HEK293 (cell line): ENCODE data around the gene NAT8.
"Not testable (repeated sequence)": the region's sequence is repeated elsewhere in the genome, so short reads cannot be mapped to it uniquely, and the experiment has no call there.

ENCODE experiments used
- CTCF ChIA-PET: fragments of 350-600 bp; formaldehyde crosslinking; extraction: SDS; loops from one replicate; lab custom pipeline; 2021; ENCODE audit warnings: antibody characterized with exemption; lab: Yijun Ruan, JAX
- POLR2A ChIA-PET: fragments of 300-600 bp; formaldehyde crosslinking; extraction: SDS; loops from one replicate; lab custom pipeline; 2020; ENCODE audit warnings: antibody characterized with exemption, inconsistent platforms; lab: Yijun Ruan, JAX
- H3K27ac ChIP-seq: fragments of 200-500 bp; sonication (Bioruptor generic); 2 replicates; pipeline ENCODE4 v1.5.1; 2014; ENCODE audit warnings: low read depth, low read length, control low read depth, inconsistent platforms; ENCODE audit errors: extremely low read depth
- H3K36me3 ChIP-seq, 2 experiments: fragments of 200-500 bp in 1 of 2; sonication (Bioruptor generic) in 1 of 2; 1 replicate in 1 of 2; 2 replicates in 1 of 2; pipeline ENCODE4 v1.5.1; 2014 to 2017; ENCODE audit warnings: inconsistent platforms in 2 of 2, low read length in 2 of 2; ENCODE audit not compliant: control insufficient read depth in 2 of 2, insufficient read depth in 1 of 2
- H3K4me1 ChIP-seq: fragments of 200-500 bp; sonication (Bioruptor generic); 2 replicates; pipeline ENCODE4 v1.5.1; 2014; ENCODE audit warnings: mild to moderate bottlenecking, low read length, inconsistent platforms; ENCODE audit not compliant: control insufficient read depth, insufficient read depth
- H3K4me3 ChIP-seq: 2 replicates; pipeline ENCODE4 v1.5.1; 2011; ENCODE audit warnings: low read depth, mild to moderate bottlenecking, control low read depth, low read length, moderate library complexity
- H3K9me3 ChIP-seq: fragments of 200-500 bp; sonication (Bioruptor generic); 2 replicates; pipeline ENCODE4 v1.5.1; 2014; ENCODE audit warnings: low read depth, low read length, inconsistent platforms; ENCODE audit not compliant: control insufficient read depth, insufficient read depth
- BCL11A ChIP-seq: fragments of 450-650 bp; formaldehyde crosslinking; IDR thresholded peaks from 2 replicates; pipeline ENCODE4 v1.5.1; 2016; ENCODE audit warnings: low read depth, missing biosample characterization, missing genetic modification characterization
- BCL11B ChIP-seq: fragments of 450-650 bp; formaldehyde crosslinking; IDR thresholded peaks from 2 replicates; pipeline ENCODE4 v1.5.1; 2016; ENCODE audit warnings: low read depth, missing biosample characterization, missing genetic modification characterization
- EGR2 ChIP-seq: fragments of 450-650 bp; formaldehyde crosslinking; IDR thresholded peaks from 2 replicates; pipeline ENCODE4 v1.5.1; 2016; ENCODE audit warnings: low read depth, missing biosample characterization, missing genetic modification characterization
- GLIS2 ChIP-seq: fragments of 450-650 bp; formaldehyde crosslinking; IDR thresholded peaks from 2 replicates; pipeline ENCODE4 v1.5.1; 2016; ENCODE audit warnings: missing biosample characterization, missing genetic modification characterization
- IKZF3 ChIP-seq: fragments of 450-650 bp; IDR thresholded peaks from 2 replicates; pipeline ENCODE4 v1.5.0; 2018; ENCODE audit warnings: missing biosample characterization, mild to moderate bottlenecking, missing genetic modification characterization, moderate library complexity
- KLF17 ChIP-seq: fragments of 450-650 bp; formaldehyde crosslinking; IDR thresholded peaks from 2 replicates; pipeline ENCODE4 v1.5.1; 2016; ENCODE audit warnings: missing biosample characterization, missing genetic modification characterization
- MEIS1 ChIP-seq: sonication (generic); formaldehyde crosslinking; IDR thresholded peaks from 2 replicates; pipeline ENCODE4 v1.8.1; 2022; ENCODE audit warnings: missing genetic modification reagents, mild to moderate bottlenecking, borderline replicate concordance
- SALL2 ChIP-seq: fragments of 450-650 bp; formaldehyde crosslinking; IDR thresholded peaks from 2 replicates; pipeline ENCODE4 v1.5.0; 2017; ENCODE audit warnings: missing biosample characterization, mild to moderate bottlenecking, missing genetic modification characterization, borderline replicate concordance
- SETDB1 ChIP-seq: IDR thresholded peaks from one replicate; pipeline ENCODE4 v1.6.1; 2017; ENCODE audit warnings: mild to moderate bottlenecking, low read length, moderate library complexity, mixed read lengths; ENCODE audit not compliant: insufficient read length
- ZNF2 ChIP-seq: fragments of 450-650 bp; formaldehyde crosslinking; IDR thresholded peaks from 2 replicates; pipeline ENCODE4 v1.5.1; 2016; ENCODE audit warnings: missing biosample characterization, missing genetic modification characterization
- ZNF202 ChIP-seq: fragments of 450-650 bp; formaldehyde crosslinking; IDR thresholded peaks from 2 replicates; pipeline ENCODE4 v1.5.1; 2016; ENCODE audit warnings: missing biosample characterization, missing genetic modification characterization, borderline replicate concordance
- ZNF239 ChIP-seq: fragments of 450-650 bp; formaldehyde crosslinking; IDR thresholded peaks from 2 replicates; pipeline ENCODE4 v1.5.1; 2016; ENCODE audit warnings: missing biosample characterization, missing genetic modification characterization
- ZNF362 ChIP-seq: fragments of 450-650 bp; formaldehyde crosslinking; IDR thresholded peaks from 2 replicates; pipeline ENCODE4 v1.5.1; 2016; ENCODE audit warnings: missing biosample characterization, missing genetic modification characterization
- ZNF426 ChIP-seq: fragments of 450-650 bp; formaldehyde crosslinking; IDR thresholded peaks from 2 replicates; pipeline ENCODE4 v1.5.1; 2017; ENCODE audit warnings: missing biosample characterization, missing genetic modification characterization, mild to moderate bottlenecking, inconsistent platforms, moderate library complexity
- ZNF449 ChIP-seq: fragments of 450-650 bp; formaldehyde crosslinking; IDR thresholded peaks from 2 replicates; pipeline ENCODE4 v1.5.1; 2017; ENCODE audit warnings: missing biosample characterization, mild to moderate bottlenecking, missing genetic modification characterization, moderate library complexity
- ZNF510 ChIP-seq: fragments of 450-650 bp; formaldehyde crosslinking; IDR thresholded peaks from 2 replicates; pipeline ENCODE4 v1.5.1; 2018; ENCODE audit warnings: mild to moderate bottlenecking, missing genetic modification characterization, missing biosample characterization; ENCODE audit not compliant: insufficient replicate concordance
- ZNF561 ChIP-seq: fragments of 450-650 bp; IDR thresholded peaks from 2 replicates; pipeline ENCODE4 v1.5.1; 2018; ENCODE audit warnings: missing biosample characterization, missing genetic modification characterization, borderline replicate concordance
- ZNF580 ChIP-seq: fragments of 450-650 bp; formaldehyde crosslinking; IDR thresholded peaks from 2 replicates; pipeline ENCODE4 v1.5.1; 2016; ENCODE audit warnings: missing biosample characterization, missing genetic modification characterization
- ZNF610 ChIP-seq: fragments of 450-650 bp; formaldehyde crosslinking; IDR thresholded peaks from 2 replicates; pipeline ENCODE4 v1.5.1; 2016; ENCODE audit warnings: missing biosample characterization, missing genetic modification characterization, borderline replicate concordance
- ZNF621 ChIP-seq: fragments of 450-650 bp; formaldehyde crosslinking; IDR thresholded peaks from 2 replicates; pipeline ENCODE4 v1.5.1; 2017; ENCODE audit warnings: missing biosample characterization, missing genetic modification characterization
- ZNF654 ChIP-seq: fragments of 450-650 bp; formaldehyde crosslinking; IDR thresholded peaks from 2 replicates; pipeline ENCODE4 v1.5.1; 2016; ENCODE audit warnings: low read depth, missing biosample characterization, missing genetic modification characterization
- ZNF660 ChIP-seq: fragments of 450-650 bp; IDR thresholded peaks from 2 replicates; pipeline ENCODE4 v1.5.1; 2018; ENCODE audit warnings: missing biosample characterization, mild to moderate bottlenecking, missing genetic modification characterization
- ZNF664 ChIP-seq: fragments of 450-650 bp; formaldehyde crosslinking; IDR thresholded peaks from 2 replicates; pipeline ENCODE4 v1.5.1; 2016; ENCODE audit warnings: missing biosample characterization, missing genetic modification characterization
- ZXDB ChIP-seq: fragments of 450-650 bp; formaldehyde crosslinking; IDR thresholded peaks from 2 replicates; pipeline ENCODE4 v1.5.1; 2016; ENCODE audit warnings: missing biosample characterization, missing genetic modification characterization

Gene NAT8

GRCh38 chr2:73651591-73652230 is 9.5 kb upstream of the NAT8 start:
- no peak overlapping the region for H3K4me3 ChIP-seq

GRCh38 chr2:73647690-73648089 is 5.5 kb upstream of the NAT8 start:
- POLR2A ChIA-PET, H3K27ac ChIP-seq, H3K9me3 ChIP-seq, H3K4me3 ChIP-seq, H3K36me3 ChIP-seq, H3K4me1 ChIP-seq: not testable (repeated sequence)
- CTCF ChIA-PET: interaction anchor here (0.7 kb wide), 2 partner anchors 185 to 497 kb away, joined by 3 read pairs; no protein-coding TSS in a partner anchor

More at GRCh38 chr2:73651591-73652230, 9.5 kb upstream of the NAT8 start:
- POLR2A ChIA-PET: no interaction called here
- Histone ChIP-seq H3K36me3 (no peaks in the 10 kb centered on the region), H3K4me1 (no peaks in the 10 kb centered on the region), H3K9me3 (no peaks in the 10 kb centered on the region), H3K27ac (no peak overlapping the region)
- CTCF ChIA-PET: interaction anchor here (0.6 kb wide), 1 partner anchor 14 kb away, joined by 4 read pairs; no protein-coding TSS in a partner anchor
- TF ChIP-seq SALL2 (tag by site-specific recombination): no peak
- TF ChIP-seq KLF17: no peak
- no peak for TF ChIP-seq GLIS2 (tag by site-specific recombination)
- TF ChIP-seq ZNF2 (tag by site-specific recombination): no peak
- TF ChIP-seq ZNF449 (tag by site-specific recombination): no peak
- TF ChIP-seq SETDB1: no peak
- no peak for TF ChIP-seq EGR2
- TF ChIP-seq ZNF654 (tag by site-specific recombination): no peak

- TF ChIP-seq ZNF621 (tag by site-specific recombination): no peak
- TF ChIP-seq ZNF610 (tag by site-specific recombination): no peak
- no peak for TF ChIP-seq ZNF510
- no peak for TF ChIP-seq ZNF580
- TF ChIP-seq BCL11B (tag by site-specific recombination): no peak
- TF ChIP-seq ZNF660 (tag by site-specific recombination): no peak
- no peak for TF ChIP-seq ZNF362 (tag by site-specific recombination)
- no peak for TF ChIP-seq ZXDB (tag by site-specific recombination)
- no peak for TF ChIP-seq ZNF239 (tag by site-specific recombination)
- TF ChIP-seq ZNF561 (tag by site-specific recombination): no peak
- no peak for TF ChIP-seq BCL11A
- TF ChIP-seq IKZF3 (tag by site-specific recombination): no peak
- TF ChIP-seq ZNF202 (tag by site-specific recombination): no peak
- TF ChIP-seq ZNF664 (tag by site-specific recombination): no peak
- TF ChIP-seq MEIS1: no peak
- TF ChIP-seq ZNF426 (tag by site-specific recombination): no peak
- POLR2A ChIA-PET: no interaction called here
- CTCF ChIA-PET: no interaction called here
- no peaks in the 10 kb centered on the region for H3K36me3 ChIP-seq
- no peaks in the 10 kb centered on the region for H3K4me1 ChIP-seq
- H3K4me3 ChIP-seq: no peak overlapping the region
- no peak overlapping the region for H3K27ac ChIP-seq
- H3K9me3 ChIP-seq: no peaks in the 10 kb centered on the region
These were observed 507 bp downstream of the NAT8 start for GRCh38 chr2:73641767-73642062.
